ENCODE measurements around the gene SPRR4. TPM values are rescaled to one million over a fixed set of nuclear protein-coding genes. Genes with fewer than 3 reads are reported as not detected.

SPRR4 gene
- total RNA-seq, 2 experiments from 2014 or later, result not detected

- no peak for DNase-seq (ENCODE audit: low spot score)
- H3K4me2 ChIP-seq (ENCODE audit: low read length), result no peak overlapping the region
- H3K79me2 ChIP-seq (ENCODE audit: insufficient read depth, low read depth, low read length), result no peaks in the 10 kb centered on the region
- CTCF ChIA-PET (ENCODE audit: unreplicated experiment), result no interaction called here
- no peak overlapping the region for H3K27ac ChIP-seq (ENCODE audit: low read depth, low read length, poor library complexity, severe bottlenecking)
- H4K20me1 ChIP-seq (ENCODE audit: insufficient read depth, low read length), result no peaks in the 10 kb centered on the region
- no TSS peak for BruUV-seq (replicated peaks)
- no peaks in the 10 kb centered on the region for H3K9me3 ChIP-seq (ENCODE audit: low read length)
- H3K9me2 ChIP-seq (ENCODE audit: insufficient read depth, low read length), result no peaks in the 10 kb centered on the region
- intact Hi-C loops (cut with micrococcal nuclease; ENCODE audit: unreplicated experiment), result no loop called here
- H3K36me3 ChIP-seq (ENCODE audit: insufficient read depth, low read length), result no peaks in the 10 kb centered on the region
- H3K4me1 ChIP-seq (ENCODE audit: insufficient read depth, low read length, poor library complexity, severe bottlenecking), result no peaks in the 10 kb centered on the region
- H2AFZ ChIP-seq (ENCODE audit: low read length), result no peak overlapping the region
- no peak overlapping the region for H3K4me3 ChIP-seq (ENCODE audit: low read depth, low read length, poor library complexity, severe bottlenecking)
- TF ChIP-seq EZH2phosphoT487 (IDR thresholded peaks at IDR 0.05; ENCODE audit: borderline replicate concordance, low read depth, low read length) (no peak), CTCF (conservative IDR thresholded peaks at IDR 0.05; ENCODE audit: low read length) (no peak)
- POLR2A ChIA-PET, result no interaction called here
These were observed 7.2 kb downstream of the SPRR4 start for GRCh38 chr1:152977614-152978013.

- H2AFZ ChIP-seq (ENCODE audit: low read length), result no peak overlapping the region
- H3K4me2 ChIP-seq (ENCODE audit: low read length), result no peak overlapping the region
- no peaks in the 10 kb centered on the region for H3K36me3 ChIP-seq (ENCODE audit: insufficient read depth, low read length)
- H3K4me3 ChIP-seq (ENCODE audit: low read depth, low read length, poor library complexity, severe bottlenecking), result no peak overlapping the region
- no peaks in the 10 kb centered on the region for H3K4me1 ChIP-seq (ENCODE audit: insufficient read depth, low read length, poor library complexity, severe bottlenecking)
- BruUV-seq (replicated peaks), result no TSS peak
- H3K9me2 ChIP-seq (ENCODE audit: insufficient read depth, low read length), result no peaks in the 10 kb centered on the region
- ChIA-PET CTCF (ENCODE audit: unreplicated experiment) (no interaction called here), POLR2A (no interaction called here)
- TF ChIP-seq EZH2phosphoT487 (IDR thresholded peaks at IDR 0.05; ENCODE audit: borderline replicate concordance, low read depth, low read length), result no peak
- no peak for TF ChIP-seq CTCF (conservative IDR thresholded peaks at IDR 0.05; ENCODE audit: low read length)
- intact Hi-C loops (cut with micrococcal nuclease; ENCODE audit: unreplicated experiment), result no loop called here
- H4K20me1 ChIP-seq (ENCODE audit: insufficient read depth, low read length), result no peaks in the 10 kb centered on the region
- no peaks in the 10 kb centered on the region for H3K79me2 ChIP-seq (ENCODE audit: insufficient read depth, low read depth, low read length)
- no peak overlapping the region for H3K27ac ChIP-seq (ENCODE audit: low read depth, low read length, poor library complexity, severe bottlenecking)
- no peak for DNase-seq (ENCODE audit: low spot score)
- H3K9me3 ChIP-seq (ENCODE audit: low read length), result no peaks in the 10 kb centered on the region
These were observed 10.2 kb downstream of the SPRR4 start for GRCh38 chr1:152980676-152981075.

GRCh38 chr1:152981146-152981871 lies 10.9 kb downstream of the SPRR4 start:
- Histone ChIP-seq H3K4me3 (ENCODE audit: low read depth, low read length, poor library complexity, severe bottlenecking) (no peak overlapping the region), H3K9me3 (ENCODE audit: low read length) (no peaks in the 10 kb centered on the region), H3K9me2 (ENCODE audit: insufficient read depth, low read length) (no peaks in the 10 kb centered on the region), H4K20me1 (ENCODE audit: insufficient read depth, low read length) (no peaks in the 10 kb centered on the region), H3K36me3 (ENCODE audit: insufficient read depth, low read length) (no peaks in the 10 kb centered on the region), H3K27ac (ENCODE audit: low read depth, low read length, poor library complexity, severe bottlenecking) (no peak overlapping the region), H3K4me2 (ENCODE audit: low read length) (no peak overlapping the region), H2AFZ (ENCODE audit: low read length) (no peak overlapping the region), H3K4me1 (ENCODE audit: insufficient read depth, low read length, poor library complexity, severe bottlenecking) (no peaks in the 10 kb centered on the region), H3K79me2 (ENCODE audit: insufficient read depth, low read depth, low read length) (no peaks in the 10 kb centered on the region)
- DNase-seq (ENCODE audit: low spot score), result no peak
- intact Hi-C loops (cut with micrococcal nuclease; ENCODE audit: unreplicated experiment), result no loop called here
- BruUV-seq (replicated peaks), result no TSS peak
- TF ChIP-seq EZH2phosphoT487 (IDR thresholded peaks at IDR 0.05; ENCODE audit: borderline replicate concordance, low read depth, low read length) (no peak), CTCF (conservative IDR thresholded peaks at IDR 0.05; ENCODE audit: low read length) (no peak)
- POLR2A ChIA-PET, result no interaction called here
- CTCF ChIA-PET (ENCODE audit: unreplicated experiment), result no interaction called here
